Activated B cell treated with CpG ODN at 0.5 μM for 24 hours (primary cell): ENCODE data around the gene KRT80. TPM values are rescaled to one million over a fixed set of nuclear protein-coding genes. Genes with fewer than 3 reads are reported as not detected.

Experiments
- ATAC-seq: fragments of 200-7000 bp; cut with Tn5 transposase; one replicate; pipeline ENCODE4 v1.10.0; 2021; ENCODE audit warnings: low read depth, mild to moderate bottlenecking, moderate library complexity
- CTCF ChIA-PET: fragments of 350-600 bp; sonication (Branson Sonifier 250); formaldehyde crosslinking; loops from one replicate; lab custom pipeline; 2021; ENCODE audit warnings: antibody characterized with exemption; lab: Charles Lee
- POLR2A ChIA-PET: fragments of 350-600 bp; sonication (Branson Sonifier 250); formaldehyde crosslinking; loops from one replicate; lab custom pipeline; 2021; ENCODE audit warnings: antibody characterized with exemption; lab: Charles Lee
- DNase-seq: peaks from one replicate; pipeline ENCODE4 v3.0.0; 2022
- H3K27ac Mint-ChIP-seq: one replicate; pipeline ENCODE4 v1.8.0; 2020; ENCODE audit warnings: mixed read lengths
- H3K27me3 Mint-ChIP-seq: one replicate; pipeline ENCODE4 v1.8.0; 2021; ENCODE audit warnings: mixed read lengths
- H3K36me3 Mint-ChIP-seq: one replicate; pipeline ENCODE4 v1.8.0; 2021; ENCODE audit warnings: low read depth, mixed read lengths
- H3K4me1 Mint-ChIP-seq: one replicate; pipeline ENCODE4 v1.8.0; 2021; ENCODE audit warnings: mixed read lengths
- H3K4me3 Mint-ChIP-seq: one replicate; pipeline ENCODE4 v1.8.0; 2020; ENCODE audit warnings: mild to moderate bottlenecking, mixed read lengths
- H3K9me3 Mint-ChIP-seq: one replicate; pipeline ENCODE4 v1.8.0; 2020; ENCODE audit warnings: mixed read lengths
- CTCF ChIP-seq: fragments of 200-600 bp; IDR thresholded peaks from one replicate; pipeline ENCODE4 v1.8.0; 2022; ENCODE audit warnings: antibody characterized with exemption, mild to moderate bottlenecking
- intact Hi-C: fragments of 100-400 bp; cut with micrococcal nuclease; formaldehyde crosslinking; loops from one replicate; pipeline ENCODE4 v1.15.1; 2024
- total RNA-seq: library from RNA; stranded (reverse); gene quantifications from 2 replicates; pipeline ENCODE4 v1.2.3, GENCODE V29; 2022

KRT80 gene
- total RNA-seq, 1 donor from 2014 or later, result not detected

GRCh38 chr12:52151837-52152783 is 39.7 kb downstream of the KRT80 start:
- Mint-ChIP-seq H3K27me3 (peaks cover 23% of the 10 kb centered on the region), H3K4me3 (peak overlapping the region; percentile 20), H3K4me1 (peaks cover 6% of the 10 kb centered on the region), H3K36me3 (no peaks in the 10 kb centered on the region), H3K27ac (no peak overlapping the region), H3K9me3 (no peaks in the 10 kb centered on the region)
- peak; percentile 52 for TF ChIP-seq CTCF
- ATAC-seq, result peak; percentile 81
- ChIA-PET CTCF (interaction anchor here (1.6 kb wide), 1 partner anchor 176 kb away, joined by 4 read pairs; no protein-coding TSS in a partner anchor), POLR2A (no interaction called here)
- intact Hi-C loops, result loop anchor here (1.0 to 10.0 kb wide), 3 partner anchors 175 to 829 kb away; no protein-coding TSS in a partner anchor
- peak; percentile 54 for DNase-seq

- ChIA-PET POLR2A (no interaction called here), CTCF (interaction anchor here (1.6 kb wide), 1 partner anchor 176 kb away, joined by 4 read pairs; no protein-coding TSS in a partner anchor)
- no peak for ATAC-seq
- intact Hi-C loops, result loop anchor here (10.0 kb wide), 1 partner anchor 354 kb away; no protein-coding TSS in a partner anchor
- Mint-ChIP-seq H3K27ac (no peak overlapping the region), H3K4me1 (peaks cover 6% of the 10 kb centered on the region), H3K36me3 (no peaks in the 10 kb centered on the region), H3K9me3 (no peaks in the 10 kb centered on the region), H3K4me3 (peak overlapping the region; percentile 20), H3K27me3 (peaks cover 23% of the 10 kb centered on the region)
- no peak for DNase-seq
- no peak for TF ChIP-seq CTCF
Measured at GRCh38 chr12:52151153-52151836, 40.5 kb downstream of the KRT80 start.

GRCh38 chr12:52149651-52150241 is 42.1 kb downstream of the KRT80 start:
- no peak for TF ChIP-seq CTCF
- H3K36me3 Mint-ChIP-seq, result no peaks in the 10 kb centered on the region
- peaks cover 6% of the 10 kb centered on the region for H3K4me1 Mint-ChIP-seq
- no peak overlapping the region for H3K4me3 Mint-ChIP-seq
- DNase-seq (no peak), ATAC-seq (no peak)
- intact Hi-C loops, result loop anchor here (10.0 kb wide), 1 partner anchor 355 kb away; no protein-coding TSS in a partner anchor
- no peak overlapping the region for H3K27ac Mint-ChIP-seq
- peaks cover 23% of the 10 kb centered on the region for H3K27me3 Mint-ChIP-seq
- ChIA-PET CTCF (no interaction called here), POLR2A (no interaction called here)
- H3K9me3 Mint-ChIP-seq, result no peaks in the 10 kb centered on the region

GRCh38 chr12:52149182-52149641 is 42.6 kb downstream of the KRT80 start:
- no peak overlapping the region for H3K27ac Mint-ChIP-seq
- H3K9me3 Mint-ChIP-seq, result no peaks in the 10 kb centered on the region
- no peak overlapping the region for H3K4me3 Mint-ChIP-seq
- CTCF ChIA-PET, result no interaction called here
- H3K36me3 Mint-ChIP-seq, result no peaks in the 10 kb centered on the region
- H3K4me1 Mint-ChIP-seq, result peaks cover 6% of the 10 kb centered on the region
- no peak for ATAC-seq
- H3K27me3 Mint-ChIP-seq, result peaks cover 23% of the 10 kb centered on the region
- POLR2A ChIA-PET, result no interaction called here
- no peak for DNase-seq
- intact Hi-C loops, result no loop called here
- no peak for TF ChIP-seq CTCF
